Activated gamma-delta T cell (primary cell): ENCODE results near the gene TMPRSS2.

ENCODE experiments used
- DNase-seq: peaks from one replicate; lab custom pipeline; 2025; lab: John Stamatoyannopoulos, UW
- total RNA-seq, 2 donors: gene quantifications; one replicate each; lab custom pipeline; 2026; lab: John Stamatoyannopoulos, UW

The TMPRSS2 gene
- total RNA-seq, result 0.04 to 0.05 reads per million in 2 donors

DNA sequence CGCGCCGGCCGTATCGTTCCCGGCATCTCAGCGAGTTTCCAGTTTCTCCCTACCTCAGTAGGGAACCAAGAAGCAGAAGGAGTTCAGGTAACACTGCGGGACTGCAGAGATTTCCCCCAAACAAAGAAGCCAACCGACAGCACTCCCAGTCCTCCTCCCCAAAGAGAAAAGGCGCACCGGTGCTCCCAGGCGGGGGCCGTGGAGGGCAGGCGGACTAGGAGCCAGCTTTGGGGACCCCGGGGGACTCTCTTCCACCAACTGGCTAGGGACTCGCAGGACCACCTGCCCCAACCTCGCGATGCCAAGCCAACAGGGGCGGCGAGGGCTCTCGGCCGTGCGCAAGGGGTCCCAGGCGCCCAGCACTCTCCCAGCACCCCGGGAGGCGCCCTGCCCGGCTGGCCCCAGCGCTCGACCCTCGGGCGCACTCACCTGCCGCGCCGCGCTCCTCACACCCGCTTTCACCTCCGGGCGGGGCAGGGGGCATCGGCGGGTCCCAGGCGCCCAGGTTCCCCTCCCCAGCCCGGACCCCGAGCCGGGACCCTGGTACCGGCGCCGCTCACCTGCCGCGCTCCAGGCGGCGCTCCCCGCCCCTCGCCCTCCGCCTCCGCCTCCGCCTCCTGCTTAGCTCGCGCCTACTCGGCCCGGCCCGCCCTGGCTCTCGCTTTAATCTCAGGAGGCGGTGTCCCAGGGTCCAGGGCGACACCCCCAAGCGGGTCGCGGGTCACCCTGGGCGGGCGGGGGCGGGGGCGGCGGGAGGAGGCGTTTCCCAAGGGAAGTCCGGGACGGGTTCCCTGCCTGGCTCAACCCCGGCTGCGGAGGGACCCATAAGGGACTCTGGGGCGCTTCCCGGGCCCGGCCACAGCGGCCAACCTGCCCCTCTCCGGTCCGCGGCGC, at the start of gene TMPRSS2:
Gene TMPRSS2, minus strand, starts transcription at position 638 of the 894 bp plus-strand sequence. CDS start 10,025 bp downstream, outside the sequence.
- DNase-seq, result no peak

DNA sequence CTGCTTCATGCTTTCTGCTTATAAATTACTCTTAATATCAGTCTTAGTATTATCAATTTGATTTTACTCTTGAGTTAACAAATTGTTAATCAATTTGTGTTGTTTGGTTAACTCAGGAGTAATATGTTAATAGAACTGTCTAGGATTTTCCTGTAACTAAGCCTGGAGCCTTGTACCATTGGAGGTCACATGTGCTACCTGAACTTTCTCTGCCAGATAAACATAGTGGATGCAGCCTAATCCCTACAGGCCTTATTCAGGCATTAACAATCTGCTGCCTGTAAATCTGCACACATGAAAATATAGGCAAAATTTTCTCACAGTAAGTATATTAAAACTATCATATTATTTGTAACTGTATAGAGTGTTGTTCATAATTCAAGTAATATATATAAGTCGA, 47.1 kb upstream of the TMPRSS2 start:
- DNase-seq, result no peak

DNA sequence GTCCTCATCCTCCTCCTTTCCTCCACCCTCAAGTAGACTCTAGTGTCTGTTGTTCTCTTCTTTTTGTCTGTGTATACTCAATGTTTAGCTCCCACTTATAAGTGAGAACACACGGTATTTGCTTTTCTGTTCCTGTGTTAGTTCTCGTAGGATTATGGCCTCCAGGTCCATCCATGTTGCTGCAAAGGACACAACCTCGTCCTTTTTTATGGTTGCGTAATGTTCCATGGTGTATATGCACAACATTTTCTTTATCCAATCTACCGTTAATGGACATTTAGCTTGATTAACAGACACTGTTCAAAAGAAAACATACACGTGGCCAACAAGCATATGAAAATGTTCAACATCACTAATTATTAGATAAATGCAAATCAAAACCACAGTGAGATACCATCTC, 44.3 kb upstream of the TMPRSS2 start:
- no peak for DNase-seq

DNA sequence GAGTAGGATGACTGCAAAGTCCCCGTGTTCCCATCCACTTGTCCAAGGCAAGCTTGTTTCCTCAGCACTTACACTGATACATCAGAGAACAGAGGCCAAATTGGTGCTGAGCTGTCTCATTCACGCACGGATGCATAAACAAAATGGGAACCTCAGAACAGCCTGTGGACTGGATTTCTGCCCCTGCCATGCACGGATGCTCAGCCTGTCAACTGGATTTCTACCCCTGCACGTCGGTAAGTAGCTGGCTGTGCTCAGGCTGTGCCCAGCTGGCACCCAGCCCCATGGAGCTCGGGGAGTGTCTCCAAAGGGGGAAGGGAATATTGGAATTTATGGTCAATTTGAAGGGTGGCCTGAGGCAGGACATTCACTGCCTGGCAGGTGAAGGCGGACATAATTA, 40.8 kb upstream of the TMPRSS2 start:
- DNase-seq, result no peak

DNA sequence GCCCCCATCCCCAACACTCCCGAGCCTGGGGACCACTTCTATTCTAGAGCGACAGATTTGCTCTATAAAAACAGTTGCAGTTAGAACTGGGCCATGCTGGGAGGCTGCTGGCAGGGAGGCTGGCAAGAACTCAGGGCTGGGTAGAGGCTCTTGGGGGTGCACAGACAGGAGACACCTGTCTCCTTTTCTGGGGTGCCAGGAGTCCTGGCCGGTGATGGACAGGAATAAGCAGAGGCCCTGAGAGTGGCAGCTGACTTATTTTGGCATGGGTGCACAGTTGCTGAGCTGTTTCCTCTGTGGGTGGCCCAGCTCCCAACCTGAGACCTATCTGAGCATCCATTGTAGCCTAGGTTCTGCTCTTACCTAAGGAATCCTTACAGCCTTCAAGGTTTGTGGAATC, 39.2 kb upstream of the TMPRSS2 start:
- no peak for DNase-seq

DNA sequence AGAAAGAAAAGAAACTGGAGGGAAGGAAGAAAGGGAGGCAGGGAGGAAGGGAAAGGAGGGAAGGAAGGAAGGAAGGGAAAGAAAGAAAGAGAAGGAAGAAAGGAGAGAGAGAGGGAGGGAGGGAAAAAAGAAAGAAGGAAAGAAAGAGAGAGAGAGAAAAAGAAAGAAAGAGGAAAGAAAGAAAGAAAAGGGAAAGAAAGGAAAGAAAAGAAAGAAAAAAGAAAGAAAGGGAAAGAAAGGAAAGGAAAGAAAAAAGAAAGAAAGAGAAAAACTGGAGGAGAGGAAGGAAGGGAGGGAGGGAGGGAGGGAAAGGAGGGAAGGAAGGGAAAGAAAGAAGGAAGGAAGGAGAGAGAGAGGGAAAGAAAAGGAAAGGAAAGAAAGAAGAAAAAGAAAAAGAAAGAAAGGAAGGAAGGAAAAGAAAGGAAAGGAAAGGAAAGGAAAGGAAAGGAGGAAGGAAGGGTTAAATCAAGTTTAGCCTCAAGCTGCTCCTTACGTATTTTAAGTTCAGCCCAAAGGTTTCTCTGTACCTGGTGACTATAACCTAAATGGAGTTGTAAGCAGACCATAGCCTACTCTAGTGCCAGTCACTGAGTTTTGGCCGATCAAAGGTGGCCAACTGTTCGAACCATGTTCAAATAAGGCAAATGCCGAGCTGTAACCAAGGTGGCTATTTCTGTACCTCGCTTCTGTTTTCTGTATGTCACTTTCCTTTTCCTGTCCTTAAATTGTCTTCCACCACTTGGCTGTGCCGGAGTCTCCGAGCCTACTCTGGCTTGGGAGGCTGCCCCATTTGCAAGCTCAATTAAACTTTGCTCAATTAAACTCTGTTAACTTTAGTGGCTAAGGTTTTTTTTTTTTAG, 37.8 kb upstream of the TMPRSS2 start:
- DNase-seq, result no peak

DNA sequence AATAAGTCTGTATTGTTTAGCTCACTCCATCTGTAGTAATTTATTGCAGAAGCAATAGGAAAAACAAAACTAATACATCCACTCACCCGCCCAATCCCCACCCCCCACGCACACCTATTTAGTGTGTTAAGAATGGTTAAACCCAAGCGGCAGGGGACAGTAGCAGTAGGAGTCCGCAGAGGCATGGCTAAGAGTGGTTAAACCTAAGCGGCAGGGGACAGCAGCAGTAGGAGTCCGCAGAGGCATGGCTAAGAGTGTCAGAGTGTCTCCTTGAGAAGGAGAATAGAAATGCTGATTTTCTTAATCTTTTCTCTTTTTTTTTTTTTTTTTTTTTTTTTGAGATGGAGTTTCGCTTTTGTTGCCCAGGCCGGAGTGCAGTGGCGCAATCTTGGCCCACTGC, 34.8 kb upstream of the TMPRSS2 start:
- no peak for DNase-seq

DNA sequence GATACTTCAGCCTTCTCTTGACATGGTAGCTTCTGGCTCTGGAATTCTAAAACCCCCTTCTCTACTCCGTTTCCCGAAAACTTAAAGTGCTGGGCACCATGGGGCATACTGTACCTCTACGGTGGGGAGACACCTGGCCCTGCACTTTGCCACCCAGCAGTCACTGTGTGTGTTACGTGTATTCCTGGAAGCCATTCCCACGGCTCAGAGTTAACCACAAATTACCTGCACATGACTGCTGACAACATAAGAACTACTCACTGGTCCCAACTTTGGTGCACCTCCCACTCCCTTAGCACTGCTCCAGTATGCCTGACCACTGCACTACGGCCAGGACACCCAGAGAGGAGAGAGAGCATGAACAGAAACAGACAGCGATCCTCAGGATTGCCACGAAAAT, 29.4 kb upstream of the TMPRSS2 start:
- no peak for DNase-seq

DNA sequence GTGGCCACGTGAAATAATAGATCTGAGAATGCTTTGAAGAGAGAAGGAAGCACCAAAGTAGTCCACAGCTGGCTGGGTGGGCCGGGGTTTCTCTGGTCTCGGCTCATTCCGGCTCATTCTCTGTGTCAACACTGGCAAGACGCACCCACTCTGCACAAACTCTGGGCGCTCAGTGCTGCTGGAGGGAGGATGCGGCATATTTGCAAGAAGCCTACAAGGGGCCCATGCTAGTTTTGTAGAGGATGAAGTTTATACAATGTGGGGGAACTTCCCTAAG, 28.8 kb upstream of the TMPRSS2 start:
- no peak for DNase-seq

DNA sequence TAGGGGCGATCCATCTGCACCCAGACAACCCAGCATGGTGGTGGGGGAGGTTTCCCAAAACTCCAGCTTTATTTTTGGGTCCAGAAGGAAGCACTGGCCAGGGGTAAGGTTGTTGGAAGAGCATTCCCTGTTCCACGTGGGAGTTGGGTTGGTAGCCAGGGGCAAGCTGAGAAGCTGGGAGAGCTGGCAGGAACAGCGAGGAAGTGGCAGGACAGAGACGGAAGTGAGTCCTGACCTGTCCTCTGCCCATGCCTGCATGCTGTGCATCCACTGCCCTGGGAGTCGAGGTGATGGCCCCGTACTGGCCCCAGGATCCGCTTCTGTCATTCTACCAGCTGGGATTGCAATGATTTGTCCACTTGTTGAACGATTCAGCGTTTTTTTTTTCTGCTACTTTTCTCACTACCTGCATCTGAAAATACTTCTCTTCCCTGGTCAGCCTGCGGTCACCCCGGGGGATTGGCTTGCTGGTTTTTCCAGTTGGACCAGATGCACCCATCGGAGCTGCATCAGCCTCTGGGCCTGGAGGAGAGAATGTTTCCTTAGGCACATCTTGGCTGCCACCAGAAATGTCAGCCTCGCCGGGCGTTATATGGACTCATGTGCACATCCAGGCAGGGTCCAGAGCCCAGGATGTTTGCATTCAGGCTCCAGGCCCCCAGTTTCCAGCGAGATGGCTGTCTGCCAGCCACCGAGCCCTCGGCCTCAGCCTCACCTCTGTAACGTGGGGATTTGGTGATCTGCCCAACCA, 28.3 kb upstream of the TMPRSS2 start:
- DNase-seq, result no peak

DNA sequence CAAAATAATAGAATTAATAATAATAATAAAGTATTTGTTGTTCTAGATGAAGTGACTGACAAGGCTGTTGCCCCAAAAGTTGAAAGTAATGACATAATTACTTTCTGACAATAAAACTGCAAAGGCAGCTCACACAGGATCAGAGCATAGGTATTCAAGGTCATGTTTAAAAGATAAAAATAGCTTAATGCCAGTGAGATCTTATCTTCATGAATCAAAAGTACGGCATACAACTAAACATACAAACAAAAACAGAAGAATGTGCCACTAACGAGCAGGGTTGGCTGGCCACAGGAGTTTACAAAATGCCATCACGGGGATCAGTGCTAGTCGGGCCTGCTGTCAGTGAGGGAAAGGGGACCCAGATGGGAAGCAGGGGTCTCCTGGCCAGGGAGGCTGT, 22.4 kb upstream of the TMPRSS2 start:
- DNase-seq, result no peak

DNA sequence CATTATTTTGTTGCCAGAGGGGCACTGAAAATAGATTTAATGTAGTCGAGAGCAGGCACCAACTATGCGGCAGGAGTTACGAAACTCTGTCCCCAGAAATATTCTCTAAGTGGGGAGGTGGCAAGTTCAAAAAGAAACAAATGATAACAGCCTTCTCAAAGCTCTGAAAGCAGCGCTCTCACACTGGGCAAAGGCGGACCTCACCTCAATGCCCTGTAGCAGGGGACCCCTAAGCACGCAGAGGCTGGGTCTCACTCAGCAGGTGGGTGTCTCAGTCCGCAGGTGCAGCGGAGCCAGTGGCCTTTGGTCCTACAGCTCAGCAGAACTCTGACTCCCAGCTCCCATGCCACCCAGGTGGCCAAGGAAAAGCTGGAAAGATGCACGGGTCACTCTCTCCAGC, 21.8 kb upstream of the TMPRSS2 start:
- DNase-seq, result no peak

DNA sequence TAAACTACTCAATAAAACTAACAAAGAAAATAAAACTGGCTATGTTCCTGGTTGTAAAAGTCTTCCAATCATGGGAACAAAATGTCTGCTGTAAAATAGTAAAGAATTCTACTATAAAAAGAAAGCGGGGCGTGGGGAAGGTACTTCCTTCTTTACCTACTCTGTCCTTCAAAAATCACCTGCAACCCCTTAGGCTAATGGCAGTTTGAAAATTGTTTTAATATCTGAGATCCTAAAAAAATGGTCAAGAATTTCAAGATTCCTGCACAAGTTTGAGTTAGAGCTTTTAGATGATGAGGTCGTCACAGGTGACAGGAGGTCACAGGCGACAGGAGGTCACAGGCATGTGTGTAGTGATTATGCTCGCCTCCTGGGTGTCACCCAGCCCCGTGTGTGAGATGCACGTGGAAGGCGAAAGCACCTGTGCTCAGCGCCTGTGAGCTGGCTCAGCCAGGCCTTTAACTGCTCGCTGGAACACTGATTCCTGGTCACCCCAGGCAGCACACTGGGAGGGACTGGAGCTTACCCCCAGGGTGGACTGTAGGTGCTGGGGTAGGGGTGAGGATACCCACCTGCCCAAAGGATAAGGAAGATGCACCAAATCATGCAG, 18.6 kb upstream of the TMPRSS2 start:
- DNase-seq, result no peak

DNA sequence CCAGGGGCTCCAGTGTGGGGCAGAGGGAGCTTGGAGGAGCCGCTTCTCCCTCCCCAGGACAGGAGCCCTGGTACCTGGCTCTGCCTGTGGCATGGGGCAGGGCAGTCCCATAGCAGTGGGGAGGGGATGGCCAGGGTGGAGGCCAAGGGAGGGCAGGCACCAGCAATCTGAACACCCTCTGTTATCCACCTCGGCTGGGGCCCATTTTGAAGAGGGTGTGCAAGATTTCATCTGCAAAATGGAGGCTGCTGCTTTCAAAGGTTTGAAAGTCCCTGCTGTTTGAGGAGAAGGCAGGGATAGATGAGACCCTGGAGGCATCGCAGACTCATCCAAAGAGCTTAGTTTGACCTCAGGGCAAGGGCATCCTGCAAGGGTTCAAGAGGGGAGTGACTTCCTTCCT, 15.2 kb upstream of the TMPRSS2 start:
- no peak for DNase-seq

DNA sequence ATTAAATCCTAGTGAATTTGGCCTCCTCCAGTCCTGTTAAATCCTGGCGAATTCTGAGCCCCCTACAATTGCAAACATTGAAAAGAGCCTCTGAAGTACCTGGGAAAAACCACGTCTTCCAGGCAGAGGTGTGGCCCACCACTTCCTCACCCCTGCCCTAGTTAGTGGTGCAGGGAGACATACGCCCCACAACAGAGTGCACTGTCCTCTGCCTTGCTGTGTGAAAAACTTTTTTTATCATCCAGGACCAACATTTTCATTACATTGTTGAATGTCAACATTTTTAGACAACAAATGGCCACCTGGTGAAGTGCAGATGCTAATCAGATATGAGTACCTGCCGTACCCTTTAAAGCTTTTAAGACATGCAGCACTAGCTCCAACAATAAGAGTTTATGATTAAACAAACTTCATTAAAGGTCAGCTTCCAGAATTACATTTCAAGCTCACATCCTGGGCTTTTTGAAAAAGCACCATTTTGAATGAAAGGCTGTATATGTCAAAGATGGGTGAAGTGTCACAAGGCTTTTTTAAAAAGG, 13.6 kb upstream of the TMPRSS2 start:
- DNase-seq, result no peak

DNA sequence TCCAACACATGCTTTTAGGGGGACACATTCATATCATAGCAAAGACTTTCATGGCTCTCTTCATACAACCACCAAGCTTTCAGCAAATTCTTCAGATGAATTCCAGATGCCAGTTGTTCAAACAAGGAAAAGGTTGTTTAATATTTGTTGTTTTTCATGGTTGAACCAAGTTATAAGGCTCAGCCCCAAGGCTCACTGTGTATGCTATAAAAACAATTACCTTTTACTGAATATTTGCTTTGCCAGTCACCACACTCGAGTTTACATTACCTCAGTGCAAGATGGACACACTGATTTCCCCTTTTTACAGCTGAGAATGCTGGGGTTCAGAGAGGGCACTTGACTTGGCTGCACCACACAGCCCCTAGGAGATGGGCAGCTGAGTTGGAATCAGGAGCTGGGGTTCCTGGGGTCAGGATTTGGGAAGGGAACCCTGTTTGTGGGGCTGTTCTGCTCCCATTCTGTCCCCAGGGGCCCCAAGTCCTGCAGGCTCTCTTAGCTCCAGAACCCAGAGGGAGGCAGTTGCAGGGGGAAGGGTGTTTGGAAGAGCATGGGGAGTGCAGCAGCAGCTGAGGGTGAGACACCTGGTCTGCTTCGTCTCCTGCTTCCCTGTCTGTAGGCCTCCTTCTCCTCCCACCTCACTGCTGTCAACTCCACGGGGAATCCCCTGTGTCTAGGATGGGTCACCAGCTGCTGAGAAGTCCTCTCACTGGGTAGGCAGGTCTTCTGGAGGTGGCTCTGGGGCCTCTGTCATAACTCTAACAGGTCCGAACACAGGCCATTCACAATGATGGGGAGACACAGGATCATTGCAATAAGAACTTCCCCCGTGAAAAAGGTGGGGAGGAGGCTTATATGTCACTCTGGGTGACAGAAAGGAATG, 12.8 kb upstream of the TMPRSS2 start:
- no peak for DNase-seq

DNA sequence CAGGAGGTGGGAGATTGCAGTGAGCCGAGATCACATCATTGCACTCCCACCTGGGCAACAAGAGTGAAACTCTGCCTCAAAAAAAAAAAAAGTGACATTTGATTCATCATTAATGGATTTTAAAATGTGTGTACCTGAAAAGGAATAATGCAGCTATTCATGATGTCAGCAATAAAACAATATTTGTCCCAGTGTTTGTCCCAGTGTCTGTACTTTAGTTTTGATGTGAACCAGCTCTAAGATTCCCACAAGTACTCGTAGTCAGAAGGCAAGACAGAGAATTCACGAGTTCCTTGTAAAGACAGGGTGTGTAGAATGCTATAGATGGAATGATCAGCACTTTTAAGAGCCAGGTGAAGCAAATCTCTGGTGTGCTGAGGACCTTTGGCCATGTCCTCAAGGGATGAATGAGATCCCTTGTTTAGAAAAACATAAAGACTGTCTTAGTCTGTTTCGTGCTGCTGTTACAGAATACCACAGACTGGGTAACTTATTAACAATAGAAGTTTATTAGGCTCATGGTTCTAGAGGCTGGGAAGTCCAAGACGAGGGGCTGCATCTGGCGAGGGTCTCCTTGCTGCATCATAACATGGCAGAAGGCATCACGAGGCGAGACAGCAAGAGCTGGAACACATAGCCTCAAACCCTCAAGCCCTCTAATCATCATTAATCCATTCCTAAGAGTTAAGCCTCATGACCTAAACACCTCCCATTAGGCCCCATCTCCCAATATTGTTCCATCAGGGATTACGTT, 12.0 kb upstream of the TMPRSS2 start:
- DNase-seq, result no peak

DNA sequence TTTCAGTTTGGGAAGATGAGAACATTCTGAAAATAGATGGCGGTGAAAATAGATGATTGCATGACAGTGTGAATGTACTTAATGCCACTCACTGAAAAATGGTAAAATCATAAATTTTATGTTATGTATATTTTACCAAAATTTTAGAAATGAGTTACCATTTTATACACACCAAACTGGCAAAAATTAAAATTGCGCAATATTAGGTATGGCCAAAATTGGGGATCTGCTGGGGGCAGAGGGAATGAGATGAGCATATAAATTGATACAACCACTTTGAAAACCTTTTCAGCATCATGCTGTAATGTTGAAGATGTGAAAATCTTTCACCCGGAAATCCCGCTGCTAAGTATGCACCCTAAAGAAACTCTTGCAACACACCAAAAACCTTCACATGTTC, 10.8 kb upstream of the TMPRSS2 start:
- no peak for DNase-seq

DNA sequence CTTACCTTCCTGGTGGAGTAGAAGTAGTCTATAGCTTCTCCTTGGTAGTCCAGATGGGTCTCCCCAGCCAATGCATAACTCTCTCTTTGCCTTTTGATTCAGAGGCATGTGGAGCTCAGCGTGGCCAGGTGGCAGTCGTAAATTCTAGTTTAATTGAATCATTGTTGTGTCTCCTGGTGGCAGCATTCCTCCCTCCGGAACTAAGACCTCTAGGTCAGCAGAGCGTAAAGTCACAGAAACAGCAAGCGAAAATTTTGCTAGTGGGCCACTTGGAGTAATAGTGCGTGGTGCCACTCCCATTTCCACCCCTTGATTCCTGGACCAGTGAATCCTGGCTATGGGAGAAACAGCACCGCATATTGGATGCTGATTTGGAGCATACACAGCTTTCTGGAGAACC, 3.9 kb upstream of the TMPRSS2 start:
- no peak for DNase-seq

DNA sequence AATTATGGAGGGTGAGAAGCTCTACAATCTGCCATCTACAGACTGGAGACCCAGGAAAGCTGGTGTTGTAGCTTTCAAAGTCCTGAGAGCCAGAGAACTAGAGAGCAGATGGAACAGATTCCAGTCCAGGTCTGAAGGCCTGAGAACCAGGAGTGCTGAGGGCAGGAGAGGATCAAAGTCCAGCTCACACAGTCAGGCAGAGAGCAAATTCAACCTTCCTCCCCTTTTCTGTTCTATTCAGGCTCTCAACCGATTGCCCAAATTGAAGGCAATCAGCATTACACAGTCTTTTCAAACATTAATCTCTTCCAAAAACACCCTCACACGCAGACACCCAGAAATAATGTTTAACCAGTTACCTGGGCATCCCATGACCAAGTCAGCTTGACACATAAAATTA, 2.5 kb upstream of the TMPRSS2 start:
- no peak for DNase-seq
